EH (cell line): ENCODE results near the gene WDR48.
"Not testable (repeated sequence)": the region's sequence is repeated elsewhere in the genome, so short reads cannot be mapped to it uniquely, and the experiment has no call there.

Experiments used
- DNase-seq: peaks from one replicate; pipeline ENCODE4 v3.0.0-alpha.2; 2015; ENCODE audit warnings: low read depth

WDR48 gene

GRCh38 chr3:39051649-39052561 is at the start of gene WDR48, which contains the start of gene SCN11A:
Gene WDR48, plus strand, starts transcription at chr3:39052016. Its CDS starts 10 bp downstream, at chr3:39052026.
Gene SCN11A, minus strand, starts transcription at chr3:39051944. Its CDS starts 101,582 bp downstream, at chr3:38950362.
- peak; percentile 90 for DNase-seq

- DNase-seq, result no peak
These were observed 46.5 kb upstream of the WDR48 start for GRCh38 chr3:39005295-39005694.

GRCh38 chr3:39011191-39011736 is 40.6 kb upstream of the WDR48 start:
- DNase-seq, result no peak

- no peak for DNase-seq
These were observed 38.5 kb upstream of the WDR48 start for GRCh38 chr3:39013289-39013688.

- no peak for DNase-seq
These were observed 37.8 kb upstream of the WDR48 start for GRCh38 chr3:39013921-39014509.

GRCh38 chr3:39015418-39015817 is 36.4 kb upstream of the WDR48 start:
- DNase-seq, result no peak

- DNase-seq, result no peak
These were observed 32.5 kb upstream of the WDR48 start for GRCh38 chr3:39019299-39019698.

GRCh38 chr3:39021029-39021428 is 30.8 kb upstream of the WDR48 start:
- no peak for DNase-seq

GRCh38 chr3:39021465-39022285 is 30.1 kb upstream of the WDR48 start:
- DNase-seq, result no peak

GRCh38 chr3:39022286-39022630 is 29.6 kb upstream of the WDR48 start:
- DNase-seq, result no peak

GRCh38 chr3:39024497-39024896 is 27.3 kb upstream of the WDR48 start:
- DNase-seq, result no peak

- peak; percentile 15 for DNase-seq
These were observed 26.4 kb upstream of the WDR48 start for GRCh38 chr3:39025222-39025970.

- DNase-seq, result peak; percentile 34
These were observed 23.3 kb upstream of the WDR48 start for GRCh38 chr3:39028546-39028945.

GRCh38 chr3:39029556-39029955 is 22.3 kb upstream of the WDR48 start:
- DNase-seq, result no peak

- DNase-seq, result peak; percentile 80
These were observed 13.7 kb upstream of the WDR48 start for GRCh38 chr3:39038165-39038564.

- no peak for DNase-seq
These were observed 1.8 kb upstream of the WDR48 start for GRCh38 chr3:39050029-39050428.

- DNase-seq, result no peak
These were observed 767 bp downstream of the WDR48 start for GRCh38 chr3:39052583-39052982.

GRCh38 chr3:39053696-39054095 is 1.9 kb downstream of the WDR48 start:
- DNase-seq, result no peak

- peak; percentile 4 for DNase-seq
These were observed 4.3 kb downstream of the WDR48 start for GRCh38 chr3:39056151-39056550.

- not testable (repeated sequence) for DNase-seq
These were observed 9.4 kb downstream of the WDR48 start for GRCh38 chr3:39061228-39061627.

GRCh38 chr3:39062180-39062579 is 10.4 kb downstream of the WDR48 start:
- DNase-seq, result no peak

- DNase-seq, result no peak
These were observed 11.3 kb downstream of the WDR48 start for GRCh38 chr3:39063143-39063542.
